H9 (cell line): ENCODE results near the gene ZNF618. TPM values are rescaled to one million over a fixed set of nuclear protein-coding genes. Genes with fewer than 3 reads are reported as not detected.
A peak's percentile ranks its signal among the peaks of the same experiment; 100 is the strongest.

Experiments used
- DNase-seq: peaks from one replicate; pipeline ENCODE4 v3.0.0-alpha.2; 2017
- H2AFZ ChIP-seq: one replicate; pipeline ENCODE4 v1.6.1; 2013; ENCODE audit warnings: mild to moderate bottlenecking, low read length, control low read depth, moderate library complexity
- H2AK5ac ChIP-seq: 2 replicates; pipeline ENCODE4 v1.6.1; 2013; ENCODE audit warnings: low read length, control low read depth, mixed read lengths; ENCODE audit not compliant: insufficient read length
- H2BK120ac ChIP-seq: one replicate; pipeline ENCODE4 v1.6.1; 2013; ENCODE audit warnings: low read depth, mild to moderate bottlenecking, low read length, control low read depth, inconsistent platforms; ENCODE audit not compliant: poor library complexity, severe bottlenecking
- H2BK12ac ChIP-seq: 2 replicates; pipeline ENCODE4 v1.6.1; 2013; ENCODE audit warnings: low read length, control low read depth, mixed read lengths, low read depth; ENCODE audit not compliant: insufficient read length
- H2BK15ac ChIP-seq: 2 replicates; pipeline ENCODE4 v1.6.1; 2013; ENCODE audit warnings: low read depth, low read length, control low read depth
- H2BK20ac ChIP-seq: one replicate; pipeline ENCODE4 v1.6.1; 2013; ENCODE audit warnings: low read depth, mild to moderate bottlenecking, low read length, control low read depth, inconsistent platforms; ENCODE audit not compliant: poor library complexity, severe bottlenecking
- H2BK5ac ChIP-seq: 2 replicates; pipeline ENCODE4 v1.6.1; 2013; ENCODE audit warnings: low read length, control low read depth, mixed read lengths; ENCODE audit not compliant: insufficient read length
- H3K14ac ChIP-seq: 2 replicates; pipeline ENCODE4 v1.6.1; 2013; ENCODE audit warnings: low read length, control low read depth; ENCODE audit not compliant: insufficient read depth
- H3K18ac ChIP-seq: 2 replicates; pipeline ENCODE4 v1.6.1; 2013; ENCODE audit warnings: low read depth, mild to moderate bottlenecking, mixed read lengths, low read length, control low read depth; ENCODE audit not compliant: insufficient read length
- H3K23ac ChIP-seq: 2 replicates; pipeline ENCODE4 v1.6.1; 2013; ENCODE audit warnings: low read length, control low read depth, mixed read lengths, low read depth; ENCODE audit not compliant: insufficient read length
- H3K23me2 ChIP-seq: 2 replicates; pipeline ENCODE4 v1.6.1; 2013; ENCODE audit warnings: low read depth, mild to moderate bottlenecking, mixed read lengths, low read length, control low read depth; ENCODE audit not compliant: insufficient read length, poor library complexity, severe bottlenecking
- H3K27ac ChIP-seq: 2 replicates; pipeline ENCODE4 v1.5.1; 2013; ENCODE audit warnings: low read length, control low read depth, mixed read lengths, low read depth; ENCODE audit not compliant: insufficient read length
- H3K27me3 ChIP-seq: 2 replicates; pipeline ENCODE4 v1.6.1; 2013; ENCODE audit warnings: low read length, control low read depth, inconsistent platforms; ENCODE audit not compliant: insufficient read depth
- H3K4ac ChIP-seq: 2 replicates; pipeline ENCODE4 v1.6.1; 2013; ENCODE audit warnings: low read depth, mild to moderate bottlenecking, control low read depth, inconsistent platforms, low read length, moderate library complexity
- H3K4me1 ChIP-seq: 2 replicates; pipeline ENCODE4 v1.6.1; 2013; ENCODE audit warnings: low read length, control low read depth, inconsistent platforms; ENCODE audit not compliant: insufficient read depth
- H3K4me2 ChIP-seq: 2 replicates; pipeline ENCODE4 v1.6.1; 2013; ENCODE audit warnings: low read length, control low read depth, mixed read lengths; ENCODE audit not compliant: insufficient read length, insufficient read depth
- H3K56ac ChIP-seq: 2 replicates; pipeline ENCODE4 v1.6.1; 2013; ENCODE audit warnings: low read depth, mild to moderate bottlenecking, mixed read lengths, low read length, control low read depth; ENCODE audit not compliant: insufficient read length
- H3K79me1 ChIP-seq: 2 replicates; pipeline ENCODE4 v1.6.1; 2013; ENCODE audit warnings: low read depth, mild to moderate bottlenecking, moderate library complexity, low read length, control low read depth, inconsistent platforms; ENCODE audit not compliant: insufficient read depth, poor library complexity, severe bottlenecking
- H3K79me2 ChIP-seq: 2 replicates; pipeline ENCODE4 v1.6.1; 2013; ENCODE audit warnings: low read length, control low read depth, inconsistent platforms; ENCODE audit not compliant: insufficient read depth
- H3K9ac ChIP-seq: 2 replicates; pipeline ENCODE4 v1.6.1; 2013; ENCODE audit warnings: low read length, control low read depth, mixed read lengths; ENCODE audit not compliant: insufficient read length; ENCODE audit errors: extremely low read depth
- H3K9me3 ChIP-seq: one replicate; pipeline ENCODE4 v1.6.1; 2013; ENCODE audit warnings: low read depth, low read length, inconsistent platforms; ENCODE audit not compliant: control insufficient read depth
- H3T11ph ChIP-seq: one replicate; pipeline ENCODE4 v1.6.1; 2013; ENCODE audit warnings: mild to moderate bottlenecking, low read length, control low read depth, inconsistent platforms
- H4K20me1 ChIP-seq: one replicate; pipeline ENCODE4 v1.6.1; 2013; ENCODE audit not compliant: control insufficient read depth, insufficient read length, insufficient read depth
- H4K5ac ChIP-seq: 2 replicates; pipeline ENCODE4 v1.6.1; 2013; ENCODE audit warnings: low read depth, mild to moderate bottlenecking, mixed read lengths, low read length, control low read depth; ENCODE audit not compliant: insufficient read length
- H4K8ac ChIP-seq: replicated peaks from 2 replicates; pipeline ENCODE4 v1.6.1; 2013; ENCODE audit warnings: low read length, control low read depth, mixed read lengths, low read depth; ENCODE audit not compliant: insufficient read length
- H4K91ac ChIP-seq: 2 replicates; pipeline ENCODE4 v1.6.1; 2013; ENCODE audit warnings: low read depth, mild to moderate bottlenecking, moderate library complexity, mixed read lengths, low read length, control low read depth; ENCODE audit not compliant: insufficient read length
- H3K27ac Mint-ChIP-seq, 3 experiments: 2 replicates in 2 of 3; 3 replicates in 1 of 3; pipeline ENCODE4 v1.8.0; 2020 to 2021; ENCODE audit warnings: mixed read lengths in 3 of 3, mild to moderate bottlenecking in 1 of 3, moderate library complexity in 1 of 3
- H3K27me3 Mint-ChIP-seq: 2 replicates; pipeline ENCODE4 v1.8.0; 2021; ENCODE audit warnings: low read depth, mild to moderate bottlenecking, moderate library complexity, mixed read lengths
- H3K36me3 Mint-ChIP-seq, 3 experiments: 2 replicates in 2 of 3; 3 replicates in 1 of 3; pipeline ENCODE4 v1.8.0; 2020 to 2021; ENCODE audit warnings: low read depth in 3 of 3, mixed read lengths in 3 of 3; ENCODE audit not compliant: insufficient read depth in 1 of 3
- H3K4me1 Mint-ChIP-seq, 2 experiments: 2 replicates each; pipeline ENCODE4 v1.8.0; 2020; ENCODE audit warnings: mixed read lengths in 2 of 2
- H3K4me3 Mint-ChIP-seq, 2 experiments: 2 replicates in 1 of 2; 3 replicates in 1 of 2; pipeline ENCODE4 v1.8.0; 2020 to 2021; ENCODE audit warnings: mild to moderate bottlenecking in 2 of 2, mixed read lengths in 2 of 2, moderate library complexity in 1 of 2
- H3K9me3 Mint-ChIP-seq, 2 experiments: 2 replicates in 1 of 2; 3 replicates in 1 of 2; pipeline ENCODE4 v1.8.0; 2020; ENCODE audit warnings: mild to moderate bottlenecking in 2 of 2, mixed read lengths in 2 of 2, moderate library complexity in 1 of 2
- CTCF ChIP-seq: fragments of 200-600 bp; sonication (generic); conservative IDR thresholded peaks from 3 replicates; pipeline ENCODE4 v1.8.0; 2021; ENCODE audit warnings: antibody characterized with exemption, mild to moderate bottlenecking
- WGBS: extraction: QIAGEN DNeasy Blood & Tissue Kit; methylation state at CpG from one replicate; pipeline ENCODE4 v1.1.7; 2013; ENCODE audit warnings: missing lambda C conversion rate, low lambda C conversion rate, mixed read lengths; ENCODE audit not compliant: insufficient read length; ENCODE audit errors: extremely low coverage; 5-methylcytosine and 5-hydroxymethylcytosine counted together
- total RNA-seq: library from RNA; stranded (reverse); gene quantifications from 2 replicates; pipeline ENCODE4 v1.2.1, GENCODE V29; 2021

Gene ZNF618
- total RNA-seq, 1 experiment from 2014 or later, result 13.6 TPM

GRCh38 chr9:114016101-114016500, 140.0 kb downstream of the ZNF618 start:
- WGBS, result no CpG with 5 or more reads among the region's 6 CpGs
- Histone ChIP-seq H3K27me3 (no peaks in the 10 kb centered on the region), H2BK15ac (no peak overlapping the region), H4K5ac (no peak overlapping the region), H3K79me1 (no peaks in the 10 kb centered on the region), H3K18ac (no peak overlapping the region), H3K4me2 (no peak overlapping the region), H3K4ac (no peak overlapping the region), H3K14ac (no peak overlapping the region), H4K91ac (no peak overlapping the region), H3K23me2 (no peaks in the 10 kb centered on the region), H2AK5ac (no peak overlapping the region), H4K20me1 (no peaks in the 10 kb centered on the region), H2BK120ac (no peak overlapping the region), H2BK20ac (no peak overlapping the region), H3K79me2 (no peaks in the 10 kb centered on the region), H3T11ph (no peak overlapping the region), H3K23ac (no peak overlapping the region), H4K8ac (no peak overlapping the region), H3K4me1 (peaks cover 3% of the 10 kb centered on the region; the same call in 1 of the 2 replicates), H3K9ac (no peak overlapping the region), H2BK5ac (no peak overlapping the region), H3K27ac (no peak overlapping the region), H2AFZ (no peak overlapping the region), H2BK12ac (no peak overlapping the region), H3K56ac (no peak overlapping the region), H3K9me3 (no peaks in the 10 kb centered on the region)
- Mint-ChIP-seq H3K36me3 (peaks cover 23 to 40% (median 28%) of the 10 kb centered on the region in 3 experiments), H3K27ac (peak overlapping the region in 1 of 3 experiments; percentile 39; a peak in 1 of 7 replicates), H3K27me3 (no peaks in the 10 kb centered on the region; the same call in 1 of the 2 replicates), H3K4me3 (no peak overlapping the region), H3K4me1 (peaks cover 8 to 9% of the 10 kb centered on the region in 2 experiments), H3K9me3 (no peaks in the 10 kb centered on the region; a peak in 1 of 5 replicates)
- DNase-seq, result no peak
- no peak for TF ChIP-seq CTCF
